NCI-H82 treated with DMSO at 0.1 percent for 48 hours (cell line): ENCODE results near the gene EXOC4.
"Not testable (repeated sequence)": the region's sequence is repeated elsewhere in the genome, so short reads cannot be mapped to it uniquely, and the experiment has no call there.

Source experiments
- DNase-seq: peaks from one replicate; lab custom pipeline; 2025; ENCODE audit not compliant: unreplicated experiment; lab: John Stamatoyannopoulos, UW

Gene EXOC4

GRCh38 chr7:134056816-134057215 is 803.9 kb downstream of the EXOC4 start:
- DNase-seq = no peak

- no peak for DNase-seq
Measured at GRCh38 chr7:134058521-134058920, 805.6 kb downstream of the EXOC4 start.

DNA sequence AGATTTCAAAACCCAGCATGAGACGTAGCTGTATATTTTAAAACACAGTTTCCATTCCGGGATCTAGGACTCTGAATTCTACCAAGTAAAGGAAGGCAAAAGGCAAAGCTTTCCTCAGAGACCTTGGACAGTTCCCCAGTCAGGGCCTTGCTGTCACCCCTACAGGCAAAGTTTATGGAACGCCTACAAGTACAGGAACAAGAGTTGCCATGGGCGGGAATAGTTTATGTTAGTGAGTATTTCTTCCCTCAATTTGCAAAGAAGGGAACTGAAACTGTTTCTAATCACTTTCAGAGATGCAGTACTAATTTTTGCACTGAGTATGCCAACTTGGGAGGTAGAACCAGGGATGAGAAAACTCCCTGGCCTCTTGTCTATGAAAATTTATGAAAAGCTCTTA is 806.1 kb downstream of the EXOC4 start:
- no peak for DNase-seq

GRCh38 chr7:134059921-134060320 is 807.0 kb downstream of the EXOC4 start:
- DNase-seq = no peak

GRCh38 chr7:134060874-134061273 is 808.0 kb downstream of the EXOC4 start:
- DNase-seq = no peak

- DNase-seq = no peak
Measured at GRCh38 chr7:134062460-134062859, 809.6 kb downstream of the EXOC4 start.

- no peak for DNase-seq
Measured at GRCh38 chr7:134065415-134065814, 812.5 kb downstream of the EXOC4 start.

DNA sequence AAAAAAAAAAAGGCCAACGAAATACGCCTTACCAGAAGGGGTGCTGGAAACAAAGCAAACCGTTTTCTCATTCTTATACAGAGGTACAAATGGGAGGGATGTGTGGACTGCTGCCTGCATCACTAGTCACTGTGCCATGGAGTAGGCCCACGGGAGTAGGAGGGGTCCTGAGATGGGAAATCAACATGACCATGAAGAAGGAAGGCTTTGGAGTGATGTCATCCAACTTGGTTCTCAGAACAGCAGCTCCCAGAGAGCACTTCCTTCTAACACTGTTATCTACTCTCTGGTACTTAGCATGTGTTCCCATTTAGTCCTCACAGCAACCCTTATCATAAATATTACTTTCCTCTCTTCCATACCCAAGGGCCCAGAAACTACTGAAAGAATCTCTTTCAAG is 814.3 kb downstream of the EXOC4 start:
- no peak for DNase-seq

DNA sequence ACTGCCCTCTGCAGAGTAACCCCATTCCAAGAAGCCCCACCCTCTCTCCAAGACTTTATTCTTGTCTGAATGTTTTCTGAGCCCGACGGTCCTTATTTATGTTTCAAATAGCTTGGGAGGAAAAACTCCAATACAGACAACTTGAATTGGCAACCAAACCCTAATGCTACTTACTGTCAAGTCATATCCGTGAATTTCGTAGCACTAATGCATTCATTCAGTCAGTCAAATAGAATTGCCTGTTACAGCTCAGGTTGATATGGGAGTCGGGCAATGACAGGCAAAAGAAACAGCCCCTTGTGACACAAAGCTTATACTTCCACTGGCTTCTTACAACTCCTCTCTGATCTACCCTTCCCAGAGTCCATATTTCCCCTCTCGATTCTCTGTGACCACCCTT is 815.8 kb downstream of the EXOC4 start:
- DNase-seq = no peak

- DNase-seq = no peak
Measured at GRCh38 chr7:134069187-134069586, 816.3 kb downstream of the EXOC4 start.

- DNase-seq = no peak
Measured at GRCh38 chr7:134070673-134071072, 817.8 kb downstream of the EXOC4 start.

GRCh38 chr7:134071355-134072331 is 818.8 kb downstream of the EXOC4 start:
- no peak for DNase-seq

DNA sequence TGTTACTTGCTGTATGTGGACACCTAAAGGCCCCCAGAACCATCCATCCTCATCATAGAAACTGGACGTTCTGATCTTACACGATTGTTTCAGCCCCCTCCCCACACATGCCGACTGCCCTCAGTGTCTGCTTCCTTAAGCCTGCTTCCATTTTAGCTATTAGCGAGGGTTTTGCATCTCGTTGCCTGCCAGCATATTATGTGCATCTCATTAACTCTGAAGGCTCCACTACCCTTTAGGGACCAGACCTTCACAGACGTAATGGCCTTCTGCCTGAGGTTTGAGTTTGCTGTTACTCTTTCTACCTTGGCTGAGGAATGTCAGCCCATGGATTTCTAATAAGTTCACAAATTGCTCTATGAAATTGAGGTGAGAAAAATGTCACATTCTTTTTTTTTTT is 820.4 kb downstream of the EXOC4 start:
- no peak for DNase-seq

DNA sequence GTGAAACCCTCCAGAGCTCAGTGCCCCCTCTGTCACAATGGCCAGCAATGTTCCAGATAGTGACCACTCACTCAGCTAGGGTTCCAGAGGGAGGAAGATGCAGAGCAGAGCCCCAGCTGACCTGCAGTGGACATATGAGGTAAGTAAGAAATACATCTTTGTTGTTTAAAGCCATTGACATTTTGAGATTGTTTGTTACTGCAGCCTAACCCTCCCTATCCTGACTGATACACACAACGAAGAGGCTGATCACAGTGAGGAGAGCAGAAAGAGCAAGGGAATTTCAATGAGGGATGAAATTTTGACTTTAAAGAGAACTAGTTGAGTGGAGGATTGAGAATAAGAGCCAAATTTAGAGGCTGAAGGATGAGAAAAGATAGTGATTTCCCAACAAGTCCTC is 822.9 kb downstream of the EXOC4 start:
- DNase-seq = no peak

DNA sequence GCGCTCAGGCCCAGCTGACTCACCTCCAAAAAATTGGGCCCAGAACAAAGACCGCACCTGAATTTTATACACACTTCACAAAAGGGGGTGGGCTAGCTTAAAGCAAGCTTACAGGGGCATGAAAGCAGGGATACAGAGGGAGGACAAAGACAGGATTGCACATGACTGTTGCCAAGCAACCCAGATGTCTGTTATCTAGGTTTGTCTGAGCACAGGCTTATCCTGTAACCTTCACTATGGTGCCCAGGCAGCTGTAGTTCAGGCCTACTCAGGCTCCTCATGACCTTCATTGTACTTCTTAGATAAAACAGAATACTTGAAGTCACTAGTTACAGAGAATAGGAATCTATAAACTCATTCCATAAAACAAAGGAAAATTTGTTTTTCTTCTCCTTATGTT is 824.7 kb downstream of the EXOC4 start:
- DNase-seq = not testable (repeated sequence)

GRCh38 chr7:134078991-134079390 is 826.1 kb downstream of the EXOC4 start:
- DNase-seq = no peak

DNA sequence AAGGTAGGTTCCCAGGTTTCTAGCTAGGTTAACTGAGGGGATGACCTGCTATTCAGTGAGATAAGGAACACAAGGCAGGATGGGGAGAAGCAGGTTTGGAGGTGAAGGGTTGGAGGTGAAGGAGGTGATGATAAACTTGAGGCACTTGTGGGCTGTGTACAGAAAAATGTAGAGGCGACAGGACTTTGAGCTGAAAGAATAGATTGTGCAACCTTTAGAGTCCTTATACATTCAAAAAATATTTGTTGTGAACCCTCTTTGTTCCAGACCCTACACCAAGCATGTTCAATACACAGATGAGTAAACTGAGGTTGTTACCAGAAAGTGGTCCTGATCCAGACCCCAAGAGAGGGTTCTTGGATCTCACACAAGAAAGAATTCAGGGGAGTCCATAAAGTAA is 828.8 kb downstream of the EXOC4 start:
- no peak for DNase-seq

- DNase-seq = no peak
Measured at GRCh38 chr7:134083766-134084487, 831.0 kb downstream of the EXOC4 start.

DNA sequence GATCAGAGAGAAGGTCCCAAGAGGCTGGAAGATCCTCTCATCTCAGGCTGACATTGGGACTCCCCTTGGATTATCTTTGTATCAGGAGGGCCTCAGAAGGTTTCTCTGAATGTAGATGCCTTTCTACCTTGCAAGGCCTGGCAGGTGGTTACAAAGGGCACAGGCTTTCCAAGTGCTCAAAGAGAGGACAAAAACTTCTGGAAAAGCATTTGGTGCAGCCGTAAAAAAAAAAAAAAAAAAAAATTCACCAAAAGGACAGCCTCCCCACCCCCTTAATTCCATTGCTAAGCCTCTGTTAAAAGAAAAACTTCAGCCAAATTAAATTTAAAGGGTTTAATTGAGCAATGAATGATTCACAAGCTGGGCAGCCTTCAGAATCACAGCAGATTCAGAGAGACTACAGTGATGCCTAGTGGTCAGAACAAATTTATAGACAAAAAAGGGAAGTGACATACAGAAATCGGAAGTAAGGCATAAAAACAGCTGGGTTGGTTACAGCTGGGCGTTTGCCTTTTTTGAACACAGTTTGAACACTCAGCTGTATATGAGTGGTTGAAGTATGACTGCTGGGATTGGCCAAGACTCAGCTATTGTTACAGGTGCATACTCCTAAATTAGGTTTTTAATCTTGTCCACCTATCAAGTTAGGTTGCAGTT is 831.7 kb downstream of the EXOC4 start:
- no peak for DNase-seq

DNA sequence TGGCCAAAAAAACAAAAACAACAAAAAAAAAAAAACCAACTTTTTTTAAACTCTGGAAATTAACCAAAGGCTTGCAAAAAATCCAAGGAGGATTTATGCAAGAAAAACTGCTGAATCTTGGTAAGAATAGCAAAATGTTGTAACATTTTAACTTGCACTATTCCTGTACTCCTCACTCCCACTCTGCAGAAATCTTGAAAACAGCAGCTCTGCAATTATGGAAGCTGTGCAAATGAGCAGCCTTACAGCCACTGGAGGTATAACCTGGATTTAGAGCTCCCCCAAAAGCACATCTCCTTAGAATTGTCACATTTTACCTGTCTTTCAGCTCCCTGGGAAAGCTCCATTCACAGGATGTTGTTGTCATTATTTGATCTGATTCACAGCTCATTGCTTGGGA is 832.4 kb downstream of the EXOC4 start:
- DNase-seq = no peak

- DNase-seq = no peak
Measured at GRCh38 chr7:134086998-134087735, 834.3 kb downstream of the EXOC4 start.
